Thymus (tissue), 11 donors: Measurements from ENCODE around the gene NFYB. TPM values are rescaled to one million over a fixed set of nuclear protein-coding genes. Genes with fewer than 3 reads are reported as not detected.
A peak's percentile ranks its signal among the peaks of the same experiment; 100 is the strongest.
"Not testable (repeated sequence)": the region's sequence is repeated elsewhere in the genome, so short reads cannot be mapped to it uniquely, and the experiment has no call there.

Experiments
- DNase-seq, 9 donors: peaks; one replicate each; pipeline ENCODE4 v3.0.0-alpha.2; 2013; ENCODE audit warnings: low spot score in 9 of 9, low read depth in 6 of 9, missing footprints in 1 of 9
- H3K27ac ChIP-seq, 2 donors: one replicate each; pipeline ENCODE4 v1.5.1; 2013; ENCODE audit warnings: control low read depth in 1 of 2, low read depth in 1 of 2, low read length in 1 of 2, mild to moderate bottlenecking in 1 of 2, moderate library complexity in 1 of 2
- H3K27me3 ChIP-seq, 2 donors: one replicate each; pipeline ENCODE4 v1.5.1; 2013; ENCODE audit warnings: low read length in 1 of 2; ENCODE audit not compliant: control insufficient read depth in 2 of 2, insufficient read depth in 1 of 2
- H3K36me3 ChIP-seq, 2 donors: one replicate each; pipeline ENCODE4 v1.5.1; 2013; ENCODE audit warnings: low read length in 1 of 2, mild to moderate bottlenecking in 1 of 2, moderate library complexity in 1 of 2; ENCODE audit not compliant: control insufficient read depth in 2 of 2, insufficient read depth in 2 of 2
- H3K4me1 ChIP-seq, 2 donors: one replicate each; pipeline ENCODE4 v1.5.1; 2013; ENCODE audit warnings: low read length in 2 of 2; ENCODE audit not compliant: control insufficient read depth in 2 of 2, insufficient read depth in 2 of 2
- H3K4me3 ChIP-seq, 2 donors: one replicate each; pipeline ENCODE4 v1.5.1; 2013; ENCODE audit warnings: low read length in 2 of 2, control low read depth in 1 of 2, mild to moderate bottlenecking in 1 of 2
- H3K9me3 ChIP-seq, 2 donors: one replicate each; pipeline ENCODE4 v1.5.1; 2013; ENCODE audit warnings: low read length in 1 of 2, mild to moderate bottlenecking in 1 of 2; ENCODE audit not compliant: control insufficient read depth in 2 of 2, insufficient read depth in 1 of 2
- WGBS: extraction: QIAGEN DNeasy Blood & Tissue Kit; methylation state at CpG from one replicate; pipeline ENCODE4 v1.1.7; 2013; 5-methylcytosine and 5-hydroxymethylcytosine counted together
- polyA plus RNA-seq: library from polyadenylated mRNA; stranded (reverse); fragments of 200-250 nt; gene quantifications from one replicate; pipeline ENCODE4 v1.2.3, GENCODE V29; 2013
- total RNA-seq: library from RNA; stranded (reverse); fragments of 120-200 nt; gene quantifications from one replicate; pipeline ENCODE4 v1.2.4, GENCODE V29; 2013
- donor health status: healthy.

NFYB gene
- total and polyA plus RNA-seq, 2 donors: 37.1 to 55.1 TPM

GRCh38 chr12:104114834-104115586 lies 23.0 kb downstream of the NFYB start:
- 95% methylated on average over 14 of the region's 14 CpGs for WGBS
- not testable (repeated sequence) for H3K4me1 ChIP-seq, H3K27me3 ChIP-seq, H3K27ac ChIP-seq, H3K9me3 ChIP-seq, H3K4me3 ChIP-seq, DNase-seq
- peaks cover 12 to 27% of the 10 kb centered on the region in 2 donors for H3K36me3 ChIP-seq

- Histone ChIP-seq H3K36me3 (peaks cover 0 to 4% of the 10 kb centered on the region in 2 donors), H3K4me3 (no peak overlapping the region), H3K9me3 (no peaks in the 10 kb centered on the region), H3K27ac (no peak overlapping the region), H3K27me3 (no peaks in the 10 kb centered on the region), H3K4me1 (no peaks in the 10 kb centered on the region)
- DNase-seq: no peak
- 98% methylated on average over 4 of the region's 4 CpGs for WGBS
Observed at GRCh38 chr12:104109446-104110271, 28.4 kb downstream of the NFYB start.

GRCh38 chr12:104108755-104109445 lies 29.1 kb downstream of the NFYB start:
- H3K27me3 ChIP-seq: no peaks in the 10 kb centered on the region
- H3K27ac ChIP-seq: no peak overlapping the region
- H3K4me1 ChIP-seq: no peaks in the 10 kb centered on the region
- no peak overlapping the region for H3K4me3 ChIP-seq
- DNase-seq: peak; percentile 69 to 96 (median 92)
- no peaks in the 10 kb centered on the region for H3K9me3 ChIP-seq
- H3K36me3 ChIP-seq: no peaks in the 10 kb centered on the region
- WGBS: 20% methylated on average over 6 of the region's 6 CpGs

GRCh38 chr12:104106965-104107364 lies 31.0 kb downstream of the NFYB start:
- Histone ChIP-seq H3K9me3 (no peaks in the 10 kb centered on the region), H3K4me3 (no peak overlapping the region), H3K27me3 (no peaks in the 10 kb centered on the region), H3K27ac (no peak overlapping the region), H3K36me3 (peaks cover 0 to 8% of the 10 kb centered on the region in 2 donors), H3K4me1 (no peaks in the 10 kb centered on the region)
- 93% methylated on average over 2 of the region's 2 CpGs for WGBS
- DNase-seq: no peak

GRCh38 chr12:104105461-104105860 lies 32.5 kb downstream of the NFYB start:
- Histone ChIP-seq H3K9me3 (no peaks in the 10 kb centered on the region), H3K4me3 (no peak overlapping the region)

GRCh38 chr12:104097954-104098353 lies 40.1 kb downstream of the NFYB start:
- no peaks in the 10 kb centered on the region for H3K9me3 ChIP-seq
- DNase-seq: no peak
- H3K27ac ChIP-seq: no peak overlapping the region
- H3K36me3 ChIP-seq: peaks cover 19 to 50% of the 10 kb centered on the region in 2 donors
- H3K27me3 ChIP-seq: no peaks in the 10 kb centered on the region
- 97% methylated on average over 2 of the region's 2 CpGs for WGBS
- no peak overlapping the region for H3K4me3 ChIP-seq
- no peaks in the 10 kb centered on the region for H3K4me1 ChIP-seq

More at GRCh38 chr12:104105461-104105860, 32.5 kb downstream of the NFYB start:
- H3K27ac ChIP-seq: no peak overlapping the region
- no peaks in the 10 kb centered on the region for H3K4me1 ChIP-seq
- DNase-seq: no peak
- peaks cover 0 to 8% of the 10 kb centered on the region in 2 donors for H3K36me3 ChIP-seq
- H3K27me3 ChIP-seq: no peaks in the 10 kb centered on the region

- DNase-seq: no peak
- Histone ChIP-seq H3K4me3 (no peak overlapping the region), H3K9me3 (no peaks in the 10 kb centered on the region), H3K27me3 (no peaks in the 10 kb centered on the region), H3K36me3 (peaks cover 24 to 53% of the 10 kb centered on the region in 2 donors), H3K27ac (no peak overlapping the region), H3K4me1 (no peaks in the 10 kb centered on the region)
- 94% methylated on average over 1 of the region's 1 CpG for WGBS
Observed at GRCh38 chr12:104095289-104095688, 42.7 kb downstream of the NFYB start.

GRCh38 chr12:104094284-104094683 lies 43.7 kb downstream of the NFYB start:
- Histone ChIP-seq H3K36me3 (peaks cover 18 to 54% of the 10 kb centered on the region in 2 donors), H3K4me3 (no peak overlapping the region), H3K27me3 (no peaks in the 10 kb centered on the region), H3K27ac (no peak overlapping the region), H3K9me3 (no peaks in the 10 kb centered on the region), H3K4me1 (no peaks in the 10 kb centered on the region)
- DNase-seq: no peak
- 98% methylated on average over 3 of the region's 3 CpGs for WGBS

- peaks cover 16 to 57% of the 10 kb centered on the region in 2 donors for H3K36me3 ChIP-seq
- no peak overlapping the region for H3K4me3 ChIP-seq
- no peak for DNase-seq
- H3K9me3 ChIP-seq: no peaks in the 10 kb centered on the region
- no peaks in the 10 kb centered on the region for H3K4me1 ChIP-seq
- no peaks in the 10 kb centered on the region for H3K27me3 ChIP-seq
- 97% methylated on average over 4 of the region's 4 CpGs for WGBS
- H3K27ac ChIP-seq: no peak overlapping the region
Observed at GRCh38 chr12:104091136-104091535, 46.9 kb downstream of the NFYB start.
